Ramos (cell line): ENCODE data around the gene MGST2.

Source experiments
- in situ Hi-C: fragments of 300-500 bp; cut with MboI; formaldehyde crosslinking; loops from one replicate; pipeline ENCODE4 v1.14.3; 2022; ENCODE audit warnings: low sequenced_read_pairs; ENCODE audit not compliant: unreplicated experiment

The MGST2 gene

DNA sequence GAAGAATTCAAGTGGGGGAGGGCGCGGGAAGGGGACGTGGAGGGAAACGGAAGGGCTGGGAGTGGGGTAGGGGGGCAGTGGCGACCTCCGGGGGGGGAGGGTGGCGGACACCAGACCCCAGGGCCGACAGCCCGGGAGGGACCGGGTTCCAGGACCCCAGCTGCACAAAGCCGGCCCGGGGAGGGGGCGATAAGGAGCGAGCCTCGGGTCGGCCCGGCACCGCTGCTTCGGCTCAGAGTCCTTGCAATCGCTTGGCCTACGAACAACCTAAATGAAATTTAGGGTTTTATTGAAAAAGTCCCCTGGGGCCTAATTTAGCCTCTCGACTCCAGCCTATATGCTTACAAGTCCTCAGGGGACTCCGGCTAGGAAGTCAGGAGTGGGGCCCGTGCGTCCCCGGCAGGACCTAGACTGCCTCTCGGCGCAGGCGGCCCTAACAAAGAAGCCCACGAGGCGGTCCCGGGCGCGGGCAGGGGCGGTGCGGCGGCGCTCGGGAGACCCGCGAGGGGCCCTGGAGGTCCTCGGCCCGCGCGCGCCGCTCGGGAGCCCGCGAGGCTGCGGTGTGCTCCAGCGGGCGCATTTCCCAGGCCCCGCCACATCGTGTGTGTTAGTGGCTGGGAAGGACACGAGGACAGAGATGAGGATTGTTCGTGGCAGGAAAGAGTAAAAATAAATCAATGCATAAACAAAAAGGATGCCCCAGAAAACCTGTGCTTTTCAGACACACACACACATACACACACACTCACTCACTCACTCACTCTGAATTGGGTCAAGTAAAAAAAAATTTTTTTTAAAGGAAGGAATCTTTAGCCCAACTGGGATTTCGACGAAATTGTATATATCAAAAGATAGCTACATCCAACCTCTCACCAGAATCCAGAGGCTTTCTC, 70.0 kb downstream of the MGST2 start:
- in situ Hi-C loops: no loop called here

DNA sequence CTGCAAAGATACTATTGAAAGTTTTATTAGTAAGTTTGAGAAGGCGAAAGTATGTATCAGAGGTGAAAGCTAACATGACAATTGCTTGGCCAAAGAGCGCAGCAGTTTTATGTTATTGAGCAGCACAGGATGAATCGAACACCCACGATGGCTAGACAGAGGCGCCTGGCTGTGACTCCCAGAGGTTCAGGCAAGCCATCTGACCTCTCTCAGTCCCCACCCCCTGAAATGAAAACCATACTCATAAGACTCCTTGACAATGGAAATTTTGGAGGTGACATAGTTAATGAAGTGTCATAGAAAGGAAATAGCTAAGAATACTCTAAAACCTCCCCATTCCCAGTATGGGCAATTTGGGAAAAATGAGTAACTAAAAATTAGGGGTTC, 70.6 kb downstream of the MGST2 start:
- in situ Hi-C loops: no loop called here

DNA sequence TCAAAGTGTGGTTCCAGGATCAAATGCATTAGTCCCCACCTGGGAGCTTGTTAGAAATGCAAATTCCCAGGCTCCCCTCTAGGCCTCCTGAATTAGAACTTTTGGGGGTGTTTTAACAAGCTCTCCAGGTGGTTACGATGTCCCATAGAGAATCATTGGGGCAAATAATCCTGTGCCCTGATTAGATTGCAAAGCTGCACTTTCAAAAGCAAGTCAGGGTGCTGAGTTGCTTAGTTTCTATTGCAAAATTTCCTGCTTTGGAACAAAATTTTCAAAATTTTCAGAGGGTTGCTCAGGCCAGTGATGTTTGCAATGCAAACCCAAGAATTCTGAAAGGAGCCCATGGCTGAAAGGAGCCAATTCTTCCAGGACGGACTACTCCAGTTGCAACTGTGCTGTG, 71.0 kb downstream of the MGST2 start:
- in situ Hi-C loops: no loop called here

DNA sequence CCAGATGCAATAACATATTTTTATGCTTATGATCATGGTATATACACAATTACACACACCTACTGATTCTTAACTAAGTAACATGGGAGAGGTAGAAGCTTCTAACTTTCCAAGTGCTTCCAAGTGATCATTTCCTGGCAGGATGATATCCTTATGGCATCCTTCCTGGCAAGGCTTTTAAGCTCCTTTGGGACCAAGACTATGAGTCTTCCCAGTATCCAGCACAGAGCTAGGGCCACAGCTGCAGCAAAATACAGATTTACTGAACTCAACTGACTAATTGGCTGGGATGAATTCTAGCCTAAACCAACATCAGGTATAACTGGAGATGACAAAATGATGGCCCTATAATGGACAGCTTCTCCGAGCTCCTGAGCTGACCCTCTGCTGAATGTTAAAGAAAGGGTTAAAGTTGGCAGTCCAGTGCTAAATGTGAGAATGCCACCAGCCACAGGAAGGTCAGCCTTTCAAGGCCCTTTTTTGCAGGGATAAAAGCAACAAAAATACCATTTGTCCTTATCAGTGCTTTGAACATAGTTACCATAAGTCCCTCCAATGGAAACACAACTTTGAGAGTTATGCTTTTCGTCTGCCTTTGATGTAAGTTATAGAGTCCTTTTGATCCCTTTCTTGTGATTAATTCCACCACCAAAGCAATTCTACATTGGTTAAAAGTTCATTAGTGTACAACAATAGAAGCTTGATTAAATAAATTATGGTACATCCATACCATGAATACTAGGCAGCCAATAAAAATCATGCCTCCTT, 73.4 kb downstream of the MGST2 start:
- in situ Hi-C loops: no loop called here

DNA sequence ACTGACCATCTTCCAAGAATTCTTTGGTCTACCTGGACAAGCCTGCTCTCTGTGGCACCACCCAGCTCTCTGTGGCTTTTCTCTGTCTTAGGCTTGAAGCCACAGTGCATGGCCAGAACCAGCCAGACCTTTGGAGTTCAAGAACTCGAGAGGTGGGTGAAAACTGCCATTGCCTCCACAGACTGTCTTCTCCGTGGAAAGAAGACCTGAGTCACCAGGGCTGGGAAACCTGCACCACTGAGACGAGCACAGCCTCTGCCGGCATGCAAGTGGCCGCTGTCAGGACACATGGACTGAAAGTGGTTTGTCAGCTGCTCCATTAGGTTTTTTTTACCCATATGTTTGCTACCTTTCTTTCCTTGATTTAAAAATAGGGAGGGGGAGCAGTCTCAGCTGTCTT, 74.5 kb downstream of the MGST2 start:
- in situ Hi-C loops: no loop called here

DNA sequence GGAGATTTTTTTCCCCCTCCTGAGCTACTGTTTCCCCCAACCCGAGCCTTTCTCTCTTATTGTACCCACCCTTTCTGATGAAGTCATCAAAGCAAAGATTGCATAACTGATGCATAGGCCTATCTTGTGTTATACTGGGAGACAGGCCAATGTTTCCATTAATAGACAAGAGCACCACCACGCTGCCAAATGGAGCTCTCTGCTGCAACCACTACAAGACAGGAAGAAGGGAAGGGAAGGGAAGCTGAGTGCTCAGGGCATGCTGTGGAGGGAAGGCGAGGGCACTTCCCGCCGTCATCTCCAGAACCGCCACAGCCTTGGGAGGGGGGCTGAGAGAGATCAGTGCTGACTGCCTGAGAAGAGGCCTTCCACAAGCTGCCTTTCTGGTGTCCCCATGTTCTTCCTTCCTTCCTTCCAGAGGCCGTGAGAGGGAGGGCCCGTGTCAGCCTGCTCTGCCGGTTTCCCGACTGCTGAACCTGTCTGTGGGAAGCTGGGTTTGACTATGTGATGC, 75.0 kb downstream of the MGST2 start:
- in situ Hi-C loops: no loop called here

DNA sequence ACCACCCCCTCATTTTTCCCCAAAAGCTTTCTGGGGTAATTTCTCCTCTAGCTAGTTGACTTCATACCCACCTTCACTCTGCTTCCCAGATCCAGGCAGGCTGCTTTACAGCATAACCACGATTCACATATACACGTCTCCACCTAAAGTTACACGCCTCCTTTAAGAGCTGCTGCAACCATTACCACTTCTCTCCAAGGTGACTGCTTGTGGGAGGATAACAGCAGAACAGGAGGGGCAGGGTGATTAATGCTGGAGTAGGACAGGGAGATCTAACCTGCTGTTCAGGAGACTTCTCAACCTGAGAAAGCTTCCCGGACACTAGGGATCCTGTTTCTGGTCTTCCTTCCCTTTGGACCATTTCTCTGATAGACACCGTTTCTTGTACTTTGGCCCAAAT, 77.4 kb downstream of the MGST2 start:
- in situ Hi-C loops: no loop called here

DNA sequence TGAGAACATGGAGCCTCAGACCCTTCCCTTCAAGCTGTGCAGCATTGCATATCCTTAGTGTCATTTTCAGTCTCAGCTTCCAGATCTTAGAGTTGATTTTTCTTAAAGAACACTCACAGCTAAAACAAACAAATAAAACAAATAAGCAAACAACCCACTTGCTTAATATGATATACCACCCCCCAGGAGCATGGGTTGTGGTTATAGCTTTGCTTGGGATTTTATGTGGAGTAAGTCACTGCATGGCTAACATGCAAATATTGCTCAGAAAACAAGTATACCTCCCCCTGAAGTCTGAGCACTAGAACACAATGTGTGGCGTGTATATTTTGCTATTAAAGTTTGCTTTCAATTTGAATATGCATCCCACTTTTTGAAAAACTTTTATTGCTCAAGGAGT, 78.6 kb downstream of the MGST2 start:
- in situ Hi-C loops: no loop called here

DNA sequence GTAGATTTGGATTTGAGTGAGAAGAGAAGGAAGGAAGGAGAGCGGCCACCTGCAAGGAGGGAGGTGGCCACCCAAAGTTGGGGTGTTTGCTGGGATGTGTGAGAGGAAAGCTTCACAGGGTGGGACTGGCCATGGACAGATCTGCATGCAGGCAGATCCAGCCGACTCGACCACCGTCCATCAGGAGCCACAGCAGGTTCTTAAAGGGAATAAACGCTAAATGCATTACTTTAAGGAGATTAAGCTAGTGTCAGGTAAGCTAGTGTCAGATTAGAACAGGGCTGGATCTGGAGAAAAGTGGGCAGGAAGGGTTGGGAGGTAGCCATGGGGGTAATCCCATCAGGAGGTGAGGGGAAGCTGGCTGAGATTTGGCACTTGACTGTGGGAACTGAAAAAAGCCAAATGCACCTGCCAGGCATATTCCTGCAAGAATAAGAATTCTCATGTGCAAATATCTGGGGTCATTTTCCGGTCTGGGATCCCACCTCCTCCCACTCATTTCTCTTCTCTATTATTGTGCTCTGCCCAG, 79.6 kb downstream of the MGST2 start:
- in situ Hi-C loops: no loop called here

DNA sequence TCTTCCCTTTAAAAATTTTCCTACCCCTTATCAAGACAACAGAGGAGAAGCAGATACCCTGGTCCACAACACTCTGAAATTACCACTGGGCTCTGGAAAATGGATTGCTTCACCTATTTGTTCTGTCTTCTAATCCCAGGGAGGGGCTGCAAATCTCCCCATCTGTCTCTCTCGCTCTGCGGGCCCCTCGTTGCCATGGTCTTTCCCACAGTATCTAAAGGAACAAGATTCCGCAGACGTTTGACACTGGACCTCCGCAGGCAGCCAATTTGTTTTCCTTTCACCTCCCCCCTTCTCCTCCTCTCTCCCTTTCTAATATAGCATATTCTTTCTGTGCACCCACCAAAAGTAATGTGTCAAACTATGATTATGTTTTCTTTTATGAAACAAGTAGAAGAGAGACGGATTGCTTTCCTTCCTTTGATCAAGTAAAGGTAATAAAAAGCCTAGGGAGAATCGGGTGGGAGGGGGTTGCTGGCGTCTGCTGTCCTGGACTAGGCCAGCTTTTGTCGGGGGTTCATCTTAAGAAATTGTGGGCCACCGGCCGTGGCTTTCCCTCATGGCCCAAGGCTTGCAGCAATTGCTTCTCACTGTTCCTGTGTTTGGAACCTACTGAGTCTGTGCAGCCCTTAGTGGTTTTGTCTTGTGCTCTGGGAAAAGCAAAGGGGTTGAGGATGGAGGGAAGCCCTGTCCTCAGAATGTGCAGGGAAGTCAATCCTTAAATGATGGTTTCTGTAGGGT, 81.0 kb downstream of the MGST2 start:
- in situ Hi-C loops: no loop called here

DNA sequence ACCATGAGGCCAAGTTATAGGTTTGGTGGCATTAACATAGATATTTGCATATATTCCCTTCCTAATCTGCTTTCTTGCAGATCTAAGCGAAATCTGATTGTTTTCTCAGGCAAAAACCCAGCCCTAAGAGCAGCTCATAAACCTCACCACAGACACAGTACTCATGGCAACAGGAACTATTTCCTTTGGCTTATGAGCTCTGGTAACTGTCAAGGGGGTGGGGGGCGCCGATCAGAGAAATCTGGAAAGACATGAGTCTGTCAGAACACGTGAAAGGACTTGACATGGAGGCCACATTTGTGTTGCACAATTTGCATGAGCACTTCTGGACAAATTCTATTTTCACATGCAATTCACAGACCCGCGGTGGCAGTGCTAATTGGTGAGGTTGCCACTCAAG, 83.7 kb downstream of the MGST2 start:
- in situ Hi-C loops: no loop called here

DNA sequence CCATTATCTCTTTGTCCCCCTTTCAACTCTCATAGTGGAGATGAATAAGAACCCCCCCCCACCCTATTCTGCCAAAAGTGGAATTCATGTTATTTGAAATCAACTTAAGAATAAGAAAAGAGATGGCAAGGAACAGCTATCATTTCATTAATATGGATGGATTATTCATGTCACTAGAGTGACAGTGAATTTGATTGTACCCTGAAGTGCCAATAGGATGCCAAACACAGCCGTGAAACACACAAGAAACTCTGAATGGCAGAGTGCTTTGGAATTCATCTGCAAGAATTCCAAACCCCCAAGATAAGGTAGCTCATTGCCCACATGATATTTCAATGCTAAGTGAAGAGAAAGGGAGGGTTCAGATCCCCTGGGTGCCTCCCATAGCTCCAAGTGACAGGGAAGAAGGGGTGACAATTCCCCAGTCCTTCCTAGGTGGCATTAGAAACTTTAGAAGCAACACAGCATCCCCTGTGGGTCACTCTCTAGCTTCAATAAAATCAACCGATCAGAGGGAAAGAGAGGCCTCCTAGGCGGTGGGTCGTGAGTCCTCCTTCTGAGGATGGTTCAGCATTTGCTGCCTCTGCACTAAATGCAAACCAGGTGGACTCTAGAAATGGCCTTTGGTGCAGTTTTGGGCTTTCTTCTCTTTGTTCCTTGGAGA, 84.3 kb downstream of the MGST2 start:
- in situ Hi-C loops: no loop called here

DNA sequence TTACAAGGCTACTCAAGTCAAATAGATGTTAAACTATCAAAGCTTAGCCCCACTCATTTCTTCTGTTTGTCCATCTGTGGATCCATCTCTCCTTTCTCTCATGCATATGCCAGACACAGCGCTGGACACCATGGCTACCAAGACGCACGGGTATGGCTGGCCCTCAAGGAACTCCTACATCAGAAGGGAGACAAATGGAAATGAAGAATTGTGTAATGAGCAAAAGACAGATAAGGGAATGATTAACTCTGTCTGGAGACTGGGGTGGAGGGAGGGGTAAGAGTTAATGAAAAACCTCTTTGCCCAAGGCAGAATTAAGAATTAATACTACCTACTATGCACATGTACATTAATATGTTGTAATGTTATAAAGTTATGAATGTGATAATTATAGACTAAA, 88.1 kb downstream of the MGST2 start:
- in situ Hi-C loops: no loop called here
